Daoy (cell line): Measurements from ENCODE around the gene UNC13A. TPM values are rescaled to one million over a fixed set of nuclear protein-coding genes. Genes with fewer than 3 reads are reported as not detected.
"Not testable (repeated sequence)": the region's sequence is repeated elsewhere in the genome, so short reads cannot be mapped to it uniquely, and the experiment has no call there.

ENCODE experiments used
- DNase-seq: peaks from one replicate; pipeline ENCODE4 v3.0.0-alpha.2; 2015; ENCODE audit warnings: low read depth
- total RNA-seq: library from RNA; depleted of rRNA; stranded (reverse); fragments of >200 nt; shearing (Covaris generic); gene quantifications from 2 replicates; pipeline ENCODE4 v1.2.3, GENCODE V29; 2014

UNC13A gene
- total RNA-seq, 1 experiment from 2014 or later, result 0.86 TPM

DNA sequence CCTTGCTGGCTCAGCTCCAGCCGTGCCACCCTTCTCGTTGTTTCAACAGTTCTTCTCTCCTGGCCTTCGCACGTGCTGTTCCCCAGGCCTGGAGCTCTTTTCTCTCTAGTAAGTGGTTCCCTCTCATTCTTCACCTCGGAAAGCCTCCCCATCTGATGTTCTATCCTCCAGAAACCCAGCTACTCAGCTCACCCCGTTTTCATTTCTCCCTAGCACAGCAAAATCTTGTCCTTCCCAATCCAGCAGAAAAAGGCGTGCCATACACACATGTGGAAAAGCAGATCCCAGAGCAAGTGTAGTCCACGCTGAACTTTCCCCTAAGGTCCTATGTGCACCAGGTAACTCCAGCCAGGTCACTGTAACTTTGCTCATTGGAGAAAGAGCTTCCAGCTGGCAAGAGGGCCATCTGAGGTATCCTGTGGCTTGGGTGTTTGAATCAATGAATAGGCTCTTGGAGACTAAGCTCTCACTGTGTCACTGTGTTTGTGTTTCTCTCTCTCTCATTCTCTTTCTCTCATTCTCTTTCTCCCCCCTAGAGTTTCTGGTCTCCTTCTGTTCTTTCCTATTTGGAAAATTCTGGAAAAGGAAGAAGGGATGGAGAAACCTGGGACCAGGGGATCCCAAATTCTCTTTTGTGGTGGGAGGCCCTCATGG is 83.7 kb downstream of the UNC13A start:
- no peak for DNase-seq

DNA sequence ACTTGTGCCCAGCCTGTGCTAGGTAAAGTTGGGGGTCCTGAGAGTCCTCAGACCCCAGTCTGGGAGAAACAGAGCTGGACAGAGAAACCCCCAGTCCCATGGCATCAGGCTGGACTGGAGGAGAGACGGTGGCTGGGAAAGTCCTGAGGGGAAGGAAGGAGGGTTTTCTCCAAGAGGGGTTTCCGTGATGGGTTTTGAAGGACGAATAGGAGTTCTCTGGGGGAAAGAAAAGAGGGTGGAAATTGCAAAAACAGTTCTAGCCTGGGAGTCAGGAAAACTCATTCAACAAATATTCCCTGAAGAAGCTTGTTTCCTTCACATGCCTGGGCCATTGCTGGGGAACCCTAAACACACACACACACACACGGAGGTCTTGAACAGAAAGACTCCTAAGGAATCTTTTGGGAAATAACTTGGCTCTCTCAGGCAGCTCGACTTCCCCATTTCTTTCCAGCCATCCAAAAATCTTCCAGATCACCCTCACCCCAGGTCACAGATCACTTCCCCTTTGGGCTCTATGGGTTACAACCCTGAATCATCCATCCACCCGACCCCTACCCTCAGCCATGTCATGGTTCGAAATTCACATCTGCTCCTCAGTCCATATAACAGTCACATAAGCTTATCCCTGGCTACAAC is 85.2 kb downstream of the UNC13A start:
- no peak for DNase-seq

DNA sequence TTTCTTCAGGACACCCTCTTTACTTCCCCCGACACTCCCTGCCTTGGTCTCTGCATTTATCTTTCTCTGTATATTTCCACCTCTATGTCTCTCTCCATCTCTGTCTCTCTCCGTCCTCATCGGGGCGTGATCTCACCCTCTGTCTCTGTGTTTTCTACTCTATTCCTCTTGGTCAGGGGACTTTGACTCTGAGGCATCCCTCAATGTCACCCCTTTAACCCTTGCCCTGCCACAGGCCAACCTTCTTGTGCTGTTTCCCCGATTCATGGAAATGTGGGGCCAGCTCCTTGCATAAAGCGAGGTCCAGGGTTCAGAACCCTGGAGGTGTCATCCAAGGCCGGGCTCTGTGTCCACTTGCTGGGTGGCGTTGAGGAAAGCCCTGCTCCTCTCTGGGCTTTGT is 85.9 kb downstream of the UNC13A start:
- DNase-seq, result no peak

DNA sequence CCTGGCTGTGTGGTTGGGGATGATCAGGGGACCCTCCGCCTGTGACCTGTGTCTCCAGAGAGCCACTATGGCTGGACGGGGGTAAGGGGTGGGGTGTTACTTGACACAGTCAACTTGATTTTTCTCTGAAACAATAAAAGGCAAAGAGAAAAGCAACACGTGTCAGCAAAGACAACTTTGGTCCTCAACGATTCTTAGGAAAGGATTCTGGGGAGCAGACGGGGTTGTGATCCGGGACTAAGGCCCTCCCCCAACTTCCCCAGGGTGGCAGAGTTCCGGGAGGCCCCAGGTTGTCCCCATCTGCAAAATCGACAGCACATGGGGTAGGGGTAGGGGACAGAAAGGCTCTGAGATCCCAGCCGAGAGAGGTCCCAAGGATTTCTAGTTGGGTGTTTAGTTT is 86.5 kb downstream of the UNC13A start:
- DNase-seq, result no peak

DNA sequence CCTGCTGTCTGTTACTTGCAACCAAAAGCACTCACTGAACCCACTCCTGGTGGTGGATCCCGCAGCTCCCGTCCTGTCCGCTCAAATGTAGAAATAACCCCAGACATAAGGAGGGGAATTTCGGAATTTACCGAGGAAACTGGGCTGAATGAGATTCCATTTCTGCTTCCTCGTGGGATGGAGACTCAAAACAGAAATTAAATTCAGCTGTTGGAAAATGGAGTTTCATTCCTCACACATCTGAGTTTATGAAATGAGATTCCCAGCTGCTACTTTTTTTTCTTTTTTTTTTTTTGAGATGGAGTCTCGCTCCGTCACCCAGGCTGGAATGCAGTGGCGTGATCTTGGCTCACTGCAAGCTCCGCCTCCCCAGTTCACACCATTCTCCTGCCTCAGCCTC is 88.4 kb downstream of the UNC13A start:
- DNase-seq, result no peak

DNA sequence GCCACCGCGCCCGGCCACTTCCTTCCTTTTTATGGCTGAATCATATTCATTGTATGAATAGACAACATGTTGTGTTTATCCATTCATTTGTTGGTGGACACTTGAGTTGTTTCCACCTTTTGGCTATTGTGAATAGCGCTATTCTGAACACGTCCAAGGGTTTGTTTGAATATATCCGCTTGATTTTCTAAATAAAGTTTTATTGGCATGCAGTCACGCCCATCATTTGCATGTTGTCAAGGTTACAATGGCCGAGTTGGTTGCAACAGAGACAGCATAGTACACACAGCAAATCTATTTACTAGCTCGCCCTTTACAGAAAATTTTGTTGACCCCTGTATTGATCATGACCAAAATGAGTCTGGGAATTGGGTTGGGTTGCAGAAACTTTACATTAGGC is 89.2 kb downstream of the UNC13A start:
- DNase-seq, result no peak

DNA sequence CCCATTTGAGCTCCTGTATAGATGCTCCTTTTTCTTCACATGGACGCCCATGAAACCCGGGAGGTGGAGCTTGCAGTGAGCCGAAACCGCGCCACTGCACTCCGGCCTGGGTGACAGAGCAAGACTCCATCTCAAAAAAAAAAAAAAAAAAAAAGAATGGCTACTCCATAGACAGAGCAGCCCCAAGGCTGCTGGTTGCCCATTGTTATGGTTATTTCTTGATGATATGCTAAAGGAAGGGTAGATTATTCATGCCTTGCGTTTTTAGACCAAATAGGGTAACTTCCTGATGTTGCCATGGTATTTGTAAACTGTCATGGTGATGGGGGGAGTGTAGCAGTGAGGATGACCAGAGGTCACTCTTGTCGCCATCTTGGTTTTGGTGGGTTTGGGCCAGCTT is 90.1 kb downstream of the UNC13A start:
- not testable (repeated sequence) for DNase-seq

DNA sequence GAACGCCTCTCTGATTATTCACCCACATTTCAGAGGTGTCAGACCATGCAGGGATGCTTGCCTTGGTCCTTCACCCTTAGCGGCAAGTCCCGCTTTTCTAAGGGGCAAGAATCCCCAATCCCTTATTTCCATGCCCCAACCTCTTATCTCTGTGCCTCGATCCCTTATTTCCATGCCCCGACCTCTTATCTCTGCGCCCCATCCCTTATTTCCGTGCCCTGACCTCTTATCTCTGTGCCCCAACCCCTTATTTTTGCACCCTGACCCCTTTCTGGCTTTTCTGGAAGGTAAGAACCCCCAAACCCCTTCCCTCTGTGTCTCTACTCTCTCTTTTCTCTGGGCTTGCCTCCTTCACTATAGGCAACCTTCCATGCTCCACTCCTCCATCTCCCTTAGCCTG is 93.9 kb downstream of the UNC13A start:
- DNase-seq, result not testable (repeated sequence)

DNA sequence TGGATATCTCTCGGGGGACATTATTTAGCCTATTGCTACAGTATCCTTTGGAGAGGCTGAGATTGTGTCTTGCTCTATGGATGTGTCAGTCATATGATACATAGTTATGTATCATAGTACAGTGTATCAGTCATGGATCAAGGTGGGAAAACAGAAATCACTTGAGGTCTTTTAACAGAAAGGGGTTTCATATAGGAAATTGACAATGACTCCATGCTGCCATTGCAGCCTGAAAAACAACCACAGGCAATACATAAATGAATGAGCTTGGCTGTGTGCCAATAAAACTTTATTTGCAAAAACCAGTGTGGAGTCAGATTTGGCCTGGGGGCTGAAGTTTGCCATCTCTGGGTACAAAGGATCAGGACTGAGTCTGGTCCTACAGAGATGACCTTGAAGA is 97.3 kb downstream of the UNC13A start:
- DNase-seq, result no peak

DNA sequence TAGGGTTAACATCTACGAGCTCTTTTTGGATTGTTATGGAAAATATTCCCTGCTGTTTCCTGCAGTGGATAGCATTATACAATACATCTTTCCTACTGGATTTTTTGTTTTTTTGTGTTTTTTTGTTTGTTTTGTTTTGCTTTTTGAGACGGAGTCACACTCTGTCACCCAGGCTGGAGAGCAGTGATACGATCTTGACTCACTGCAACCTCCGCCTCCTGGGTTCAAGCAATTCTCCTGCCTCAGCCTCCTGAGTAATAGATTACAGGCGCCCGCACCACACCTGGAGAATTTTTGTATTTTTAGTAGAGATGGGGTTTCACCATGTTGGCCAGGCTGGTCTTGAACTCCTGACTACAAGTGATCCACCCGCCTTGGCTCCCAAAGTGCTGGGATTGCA is 102.8 kb downstream of the UNC13A start:
- DNase-seq, result not testable (repeated sequence)

DNA sequence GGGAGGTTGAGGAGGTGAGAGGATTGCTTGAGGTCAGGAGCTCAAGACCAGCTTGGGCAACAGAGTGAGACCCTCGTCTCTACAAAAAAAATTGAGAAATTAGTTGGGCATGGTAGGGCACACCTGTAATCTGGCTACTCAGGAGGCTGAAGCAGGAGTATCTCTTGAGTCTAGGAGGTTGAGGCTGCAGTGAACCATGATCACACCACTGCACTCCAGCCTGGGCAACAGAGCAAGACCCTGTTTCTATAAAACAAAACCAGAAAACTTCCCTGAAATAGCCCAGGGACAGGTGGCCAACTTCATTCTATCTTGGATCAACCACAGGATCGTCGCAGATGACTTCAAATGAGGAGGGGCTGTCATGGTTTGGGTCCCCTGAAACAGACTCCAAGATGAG is 104.0 kb downstream of the UNC13A start:
- DNase-seq, result no peak

DNA sequence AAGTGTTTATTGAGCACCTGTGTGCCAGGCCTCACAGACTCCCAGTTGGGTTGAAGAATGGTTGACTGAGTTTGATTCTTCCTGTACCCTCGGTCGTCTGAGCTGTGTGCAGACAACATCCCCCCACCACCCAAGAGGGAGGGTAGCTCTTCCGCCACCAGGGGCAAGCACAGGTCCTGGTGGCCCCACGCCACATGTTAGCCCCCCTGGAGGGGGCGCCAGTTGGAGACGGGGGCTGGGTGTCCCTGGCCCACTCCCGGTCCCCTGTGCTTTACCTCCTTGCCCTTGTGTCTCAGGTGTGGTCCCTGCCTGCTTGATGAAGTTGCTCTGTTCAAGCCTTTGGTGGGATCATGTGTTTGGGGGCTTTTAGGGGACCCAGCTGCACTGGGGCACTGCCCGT is 105.5 kb downstream of the UNC13A start:
- DNase-seq, result no peak

DNA sequence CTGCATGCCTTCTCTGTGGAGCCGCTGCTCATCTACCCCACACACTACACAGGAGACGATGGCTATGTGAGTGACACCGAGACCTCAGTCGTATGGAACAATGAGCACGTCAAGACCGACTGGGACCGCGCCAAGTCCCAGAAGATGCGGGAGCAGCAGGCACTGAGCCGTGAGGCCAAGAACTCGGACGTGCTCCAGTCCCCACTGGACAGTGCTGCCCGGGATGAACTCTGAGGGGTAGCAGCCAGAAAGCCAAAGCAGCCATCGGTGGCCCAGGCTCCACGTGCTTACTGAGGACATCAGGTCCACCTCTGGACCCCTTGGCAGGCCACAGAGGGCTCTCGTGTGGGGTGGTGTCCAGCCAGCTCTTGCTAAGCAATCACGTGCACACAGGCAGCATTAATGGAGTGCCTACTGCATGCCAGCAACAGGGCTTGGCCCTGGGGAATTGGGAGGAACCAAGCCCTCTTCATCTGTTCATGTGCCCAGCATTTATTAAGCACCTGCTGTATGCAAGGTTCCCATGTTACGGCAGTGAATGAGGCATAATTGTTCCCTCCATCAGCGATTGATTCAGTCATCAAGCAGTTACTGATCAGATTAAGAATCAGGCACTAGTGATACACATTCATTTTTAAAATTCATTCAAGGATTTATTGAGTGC is 106.8 kb downstream of the UNC13A start:
- DNase-seq, result no peak

DNA sequence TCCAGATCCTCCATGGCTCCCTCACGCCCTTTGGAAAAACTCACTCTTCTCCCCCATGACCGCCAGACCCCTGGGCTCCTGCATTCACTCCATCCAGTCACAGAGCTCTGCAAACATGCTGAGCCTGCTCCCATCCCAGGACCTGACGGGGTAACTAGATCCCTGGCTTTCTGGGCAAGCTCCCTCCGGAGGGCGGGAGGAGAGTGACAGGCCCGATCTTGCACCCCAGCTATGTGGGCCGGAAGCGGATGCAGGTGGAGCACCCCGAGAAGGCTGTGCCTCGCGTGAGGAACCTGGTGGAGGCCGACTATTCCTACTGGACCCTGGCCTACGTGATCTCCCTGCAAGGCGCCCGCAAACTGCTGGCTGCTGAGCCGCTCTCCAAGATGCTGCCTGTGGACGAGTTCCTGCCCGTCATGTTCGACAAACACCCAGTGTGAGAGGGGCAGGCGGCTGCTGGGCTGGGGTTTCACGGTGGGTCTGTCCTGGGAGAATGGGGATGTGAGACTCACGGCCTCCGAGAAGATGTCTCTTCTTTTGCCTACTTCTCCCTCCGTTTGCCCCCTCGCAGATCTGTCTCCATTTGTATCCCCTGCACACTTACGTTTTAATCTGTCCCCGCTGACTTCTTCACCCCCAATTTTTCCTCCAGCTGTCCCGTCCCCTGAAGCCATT is 107.5 kb downstream of the UNC13A start:
- DNase-seq, result no peak

DNA sequence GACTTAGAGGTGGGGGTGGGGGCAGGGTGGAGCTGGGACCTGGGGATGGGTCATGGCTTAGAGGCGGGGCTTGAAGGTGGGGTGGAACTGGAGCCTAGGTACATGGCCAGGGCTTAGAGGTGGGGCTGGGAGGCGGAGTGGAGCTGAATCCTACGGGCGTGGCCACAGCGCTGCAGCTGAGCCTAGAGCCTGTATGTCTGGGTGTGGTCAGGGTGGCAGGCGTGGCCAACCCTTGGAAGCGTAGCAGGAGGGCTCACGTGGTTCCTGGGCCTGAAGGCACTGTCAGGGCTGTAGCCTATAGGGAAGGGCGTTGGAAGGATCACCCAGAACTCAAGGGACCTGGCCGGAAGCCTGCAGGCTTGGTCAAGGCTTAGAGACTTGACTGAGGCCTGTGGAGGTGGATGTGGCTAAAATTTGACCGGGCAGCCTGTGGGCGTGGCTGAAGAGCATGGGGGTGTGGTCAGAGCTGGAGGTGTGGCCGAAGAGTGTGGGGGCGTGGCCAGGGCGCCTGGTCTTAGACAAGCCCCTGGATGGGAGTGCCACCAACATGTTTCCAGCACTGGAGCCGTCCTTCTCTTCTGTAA is 108.4 kb downstream of the UNC13A start:
- DNase-seq, result peak; percentile 67

DNA sequence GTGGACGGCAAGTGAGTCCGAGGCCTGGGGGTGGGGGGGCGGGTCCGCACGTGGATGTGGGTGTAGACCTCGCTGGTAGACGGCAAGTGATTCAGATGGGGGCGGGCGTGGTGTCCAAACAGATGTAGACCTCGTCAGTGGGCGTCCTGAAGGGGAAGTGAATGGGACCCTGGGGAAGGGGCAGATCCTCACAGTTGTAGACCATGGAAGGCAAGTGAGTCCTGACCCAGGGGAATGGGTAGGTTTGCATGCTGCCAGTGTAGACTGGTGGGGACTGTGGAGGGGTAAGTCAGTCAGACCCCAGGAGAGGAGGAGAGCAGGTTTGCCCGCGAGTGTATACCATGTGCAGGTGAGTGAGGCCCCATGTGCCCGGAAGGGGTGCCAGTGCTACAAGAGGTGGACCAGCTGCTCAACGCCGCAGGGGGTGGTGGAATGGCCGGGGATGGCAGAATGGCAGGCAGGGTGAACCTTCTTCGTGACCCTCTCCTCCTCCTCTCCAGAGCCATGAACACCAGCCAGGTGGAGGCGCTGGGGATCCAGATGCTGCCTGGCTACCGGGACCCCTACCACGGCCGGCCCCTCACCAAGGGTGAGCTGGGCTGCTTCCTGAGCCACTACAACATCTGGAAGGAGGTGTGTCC is 110.6 kb downstream of the UNC13A start:
- no peak for DNase-seq

DNA sequence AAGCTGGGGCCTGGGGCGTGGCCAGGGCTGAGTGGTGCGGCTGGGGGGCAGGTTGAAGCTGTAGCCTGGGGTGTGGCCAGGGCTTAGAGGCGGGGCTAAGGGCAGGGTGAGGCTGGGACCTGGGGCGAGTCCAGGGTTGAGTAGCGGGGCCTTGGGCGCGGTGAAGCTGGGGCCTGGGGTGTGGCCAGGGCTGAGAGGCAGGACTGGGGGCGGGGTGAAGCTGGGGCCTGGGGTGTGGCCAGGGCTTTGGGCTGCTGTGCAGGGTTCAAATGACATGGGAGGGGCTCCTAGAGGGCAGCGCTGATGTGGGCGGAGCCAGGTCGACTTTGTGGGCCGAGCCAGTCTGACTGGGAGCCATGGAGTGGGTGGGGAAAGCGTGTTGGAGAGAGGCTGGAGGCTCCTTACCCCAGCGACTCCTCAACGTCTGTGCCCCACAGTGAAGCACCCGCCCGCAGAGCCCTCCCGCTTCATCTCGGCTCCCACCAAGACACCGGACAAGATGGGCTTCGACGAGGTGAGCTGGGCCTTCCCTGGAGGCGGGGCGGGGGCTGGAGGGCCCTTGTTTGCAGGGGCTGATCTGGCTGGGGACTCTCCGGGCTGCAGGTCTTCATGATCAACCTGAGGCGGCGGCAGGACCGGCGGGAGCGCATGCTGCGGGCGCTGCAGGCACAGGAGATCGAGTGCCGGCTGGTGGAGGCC is 111.2 kb downstream of the UNC13A start:
- peak; percentile 43 for DNase-seq

DNA sequence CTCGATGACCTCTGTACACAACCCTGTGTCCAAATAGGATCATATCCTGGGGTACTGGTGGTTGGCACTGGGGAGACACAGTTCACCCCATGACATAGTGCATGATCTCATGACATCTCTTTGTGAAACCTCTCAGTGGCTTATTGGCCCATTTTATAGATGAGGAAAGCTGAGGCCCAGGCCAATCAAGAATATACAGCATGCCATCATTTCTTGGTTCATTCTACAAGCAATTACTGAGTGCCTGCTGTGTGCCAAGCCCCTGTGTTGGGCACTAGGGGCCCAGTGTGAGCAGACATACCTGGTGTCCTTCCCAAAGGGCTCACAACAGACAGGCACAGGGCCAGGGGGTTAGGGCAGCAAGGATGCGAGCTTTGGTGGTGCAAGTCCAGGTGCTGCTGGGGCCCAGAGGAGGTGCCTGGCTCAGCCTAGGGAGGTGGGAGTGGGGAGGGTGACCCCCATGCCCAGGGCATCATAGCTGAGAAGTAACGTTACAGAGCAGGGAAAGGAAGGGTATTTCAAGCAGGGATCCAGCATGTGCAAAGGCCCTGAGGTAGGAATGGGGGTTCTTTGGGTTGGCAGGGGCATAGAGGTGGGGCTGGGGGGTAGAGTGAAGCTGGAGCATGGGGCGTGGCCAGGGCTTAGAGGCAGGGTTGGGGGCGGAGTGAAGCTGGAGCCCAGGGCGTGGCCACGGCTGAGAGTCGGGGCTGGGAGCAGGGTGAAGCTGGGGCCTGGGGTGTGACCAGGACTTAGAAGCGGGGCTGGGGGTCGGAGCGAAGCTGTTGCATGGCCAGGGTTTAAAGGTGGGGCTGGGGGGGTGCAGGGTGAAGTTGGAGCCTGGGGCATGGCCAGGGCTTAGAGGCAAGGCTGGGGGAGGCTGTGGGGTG is 112.0 kb downstream of the UNC13A start:
- DNase-seq, result peak; percentile 29

DNA sequence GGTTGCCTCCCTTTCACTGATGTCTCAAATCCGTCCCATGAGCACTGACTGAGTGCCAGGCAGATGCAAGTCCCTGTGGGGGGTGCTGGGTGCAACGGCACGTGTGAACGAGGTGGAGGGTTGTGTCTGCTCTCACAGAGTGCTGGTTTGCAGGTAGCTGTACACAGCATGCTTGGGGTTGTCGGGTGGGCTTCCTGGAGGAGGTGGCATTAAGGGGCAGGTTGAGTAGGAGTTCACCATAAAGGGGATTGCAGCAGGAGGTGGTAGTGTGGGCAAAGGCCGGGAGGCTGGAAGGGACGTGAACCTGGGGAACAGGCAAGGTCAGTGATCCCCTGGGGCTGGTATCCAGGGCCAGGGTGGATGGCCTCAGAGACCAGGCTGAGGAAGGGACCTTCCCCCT is 115.5 kb downstream of the UNC13A start:
- no peak for DNase-seq

DNA sequence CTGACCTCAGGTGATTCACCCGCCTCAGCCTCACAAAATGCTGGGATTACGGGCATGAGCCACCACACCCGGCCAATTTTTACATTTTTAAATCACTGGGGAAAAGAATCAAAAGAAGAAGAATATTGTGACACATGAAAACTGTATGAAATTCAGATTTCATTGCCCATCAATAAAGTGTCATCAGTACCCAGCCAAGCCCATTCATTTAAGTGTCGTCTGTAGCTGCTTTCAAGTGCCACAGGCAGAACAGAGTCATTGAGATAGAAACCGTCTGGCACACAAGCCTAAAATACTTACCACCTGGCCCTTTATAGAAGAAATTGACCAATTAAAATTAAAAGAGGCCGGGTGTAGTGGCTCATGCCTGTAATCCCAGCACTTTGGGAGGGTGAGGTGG is 117.4 kb downstream of the UNC13A start:
- DNase-seq, result no peak
